ENCODE data around the gene SHISA7.
A peak's percentile ranks its signal among the peaks of the same experiment; 100 is the strongest.

Gene SHISA7

DNA sequence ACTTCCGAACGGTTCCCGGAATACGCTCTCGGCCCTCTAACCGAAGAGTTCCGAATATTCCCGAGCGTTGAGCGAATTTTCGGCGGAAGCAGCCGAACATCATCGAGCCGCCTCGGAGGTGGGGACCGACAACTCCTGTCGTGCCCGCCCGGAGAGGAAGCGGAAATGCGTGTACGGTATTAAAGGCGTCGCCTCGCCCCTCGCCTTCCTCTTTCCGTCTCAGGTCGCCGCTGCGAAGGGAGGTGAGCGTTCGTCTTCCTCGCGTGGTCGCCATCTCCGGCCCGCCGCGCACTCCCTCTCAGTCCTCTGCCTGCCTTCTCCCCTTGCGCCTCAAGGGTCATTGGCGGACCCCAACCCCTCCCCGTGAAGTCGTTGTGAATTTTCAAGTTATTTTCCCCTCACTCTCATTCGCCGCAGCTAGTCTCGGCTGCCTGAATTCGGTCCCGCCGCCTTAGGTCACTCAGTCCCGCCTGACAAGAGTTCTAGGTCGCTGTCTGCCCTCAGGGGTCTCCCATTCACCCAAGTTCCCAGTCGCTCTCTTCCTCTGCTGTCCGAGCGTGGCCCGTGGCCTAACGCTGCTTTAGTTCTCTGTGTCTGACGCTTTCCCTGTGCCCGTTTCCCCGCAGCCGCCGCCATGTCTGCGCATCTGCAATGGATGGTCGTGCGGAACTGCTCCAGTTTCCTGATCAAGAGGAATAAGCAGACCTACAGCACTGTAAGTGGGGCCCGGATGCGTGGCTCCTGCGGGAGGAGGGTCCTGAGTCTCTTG lies 57.2 kb downstream of the SHISA7 start, which contains the start of gene RPL28:
Gene RPL28, plus strand, starts transcription at position 209 of the 769 bp plus-strand sequence. Its CDS starts 426 bp downstream, at position 635.
- DNase-seq: peak; percentile 98

DNA sequence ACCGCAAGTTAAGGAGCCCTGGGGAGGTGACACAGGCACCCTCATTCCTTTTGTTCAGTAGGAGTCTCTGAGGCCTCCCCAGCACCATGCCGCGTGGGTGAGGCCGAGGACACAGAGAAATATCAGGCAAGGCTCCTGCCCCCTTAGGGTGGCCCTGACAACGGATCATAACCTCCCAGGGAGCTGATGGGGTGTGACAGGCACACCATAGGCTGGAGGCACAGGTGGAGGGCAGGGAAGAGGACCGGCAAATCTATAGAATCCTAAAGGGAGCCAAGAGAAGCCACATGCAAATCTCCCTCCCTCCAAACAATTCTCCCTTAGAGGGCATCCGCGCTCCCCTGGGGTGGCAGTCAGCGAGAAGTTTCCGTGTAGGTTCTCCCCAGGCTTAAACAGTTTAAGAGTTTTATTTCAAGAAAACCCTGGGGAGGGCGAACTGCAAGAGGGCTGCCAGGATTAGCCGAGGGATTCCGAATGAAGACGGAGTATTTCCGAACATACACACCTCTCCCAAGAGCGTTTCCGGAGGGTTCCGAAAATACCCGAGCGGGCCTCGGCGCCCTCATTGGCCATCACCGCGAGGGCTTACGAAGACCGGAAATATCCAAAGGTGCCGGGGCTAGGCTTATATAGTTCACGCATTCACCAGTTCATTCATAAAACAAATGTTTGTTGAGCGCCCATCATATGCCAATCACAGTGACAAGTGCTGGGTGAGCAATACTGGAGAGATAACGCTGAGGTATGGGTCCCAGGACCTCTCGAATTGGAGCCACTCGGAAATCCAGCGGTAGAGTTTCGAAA lies 58.0 kb downstream of the SHISA7 start:
- peak; percentile 97 for DNase-seq

DNA sequence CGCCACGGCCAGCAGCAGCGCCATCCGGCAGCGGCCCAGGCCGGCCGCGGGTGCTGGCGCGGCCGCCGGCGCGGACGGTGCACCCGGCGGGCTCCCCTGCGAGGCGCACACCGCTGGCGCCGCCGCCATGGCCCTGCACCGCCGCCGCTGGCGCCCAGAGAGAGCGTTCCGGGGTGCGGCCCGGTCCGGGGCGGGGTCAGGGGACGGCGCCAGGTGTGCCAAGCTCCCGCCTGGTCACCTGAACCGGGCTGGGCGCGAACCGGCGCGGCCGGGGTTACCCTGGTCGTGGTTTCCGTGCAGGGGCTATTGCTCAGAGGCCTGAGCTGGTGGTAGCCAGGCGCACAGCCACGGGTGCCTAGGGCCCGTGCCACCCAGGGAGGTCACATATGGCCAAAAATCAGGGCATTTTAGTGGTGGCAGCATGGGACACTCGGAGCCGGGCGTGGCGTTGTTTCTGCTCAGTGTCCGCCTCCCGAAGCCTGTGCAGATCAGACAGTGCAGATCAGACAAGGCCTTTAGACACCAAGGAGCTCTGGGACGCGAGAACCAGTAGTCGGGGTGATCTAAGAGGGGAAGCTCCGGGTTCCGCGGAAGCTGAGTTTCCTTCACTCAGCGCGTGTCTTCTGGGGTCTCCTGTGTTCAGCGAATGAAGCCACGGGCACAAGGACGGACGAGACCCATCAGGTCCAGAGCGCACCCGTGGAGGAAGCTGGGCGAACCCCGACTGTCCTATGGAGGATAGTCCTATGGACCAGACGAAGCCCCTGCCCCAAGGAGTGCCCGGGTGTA lies 58.8 kb downstream of the SHISA7 start, which contains the start of gene TMEM238:
Gene TMEM238, minus strand, starts transcription at position 162 of the 789 bp plus-strand sequence. Its CDS starts 33 bp downstream, at position 129.
- DNase-seq: no peak

GRCh38 chr19:55383279-55384130 lies 59.6 kb downstream of the SHISA7 start:
- DNase-seq: peak; percentile 75

DNA sequence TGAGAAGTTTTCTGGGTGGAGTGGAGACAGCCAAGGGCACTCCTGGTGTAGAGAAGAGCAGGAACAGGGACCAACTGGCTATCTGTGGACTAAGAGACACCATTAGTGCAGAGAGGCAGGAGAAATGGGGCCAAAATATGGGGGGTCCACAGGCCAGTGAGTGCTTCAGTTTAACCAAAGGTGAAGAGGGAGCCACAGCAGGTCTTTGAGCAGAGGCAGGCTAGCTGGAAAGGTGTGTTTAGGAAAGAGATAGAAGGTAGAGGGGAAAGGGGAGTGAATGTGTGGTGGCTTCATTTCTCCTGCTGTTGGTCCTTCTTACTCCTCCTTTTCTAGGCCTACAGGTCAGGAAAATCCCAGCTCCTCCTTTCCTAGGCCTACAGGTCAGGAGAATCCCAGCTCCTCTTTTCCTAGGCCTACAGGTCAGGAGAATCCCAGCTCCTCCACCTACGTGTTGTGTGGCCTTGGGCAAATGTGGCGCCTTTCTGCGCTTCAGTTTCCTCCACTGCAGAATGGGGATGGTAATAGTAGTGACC lies 60.5 kb downstream of the SHISA7 start:
- no peak for DNase-seq

DNA sequence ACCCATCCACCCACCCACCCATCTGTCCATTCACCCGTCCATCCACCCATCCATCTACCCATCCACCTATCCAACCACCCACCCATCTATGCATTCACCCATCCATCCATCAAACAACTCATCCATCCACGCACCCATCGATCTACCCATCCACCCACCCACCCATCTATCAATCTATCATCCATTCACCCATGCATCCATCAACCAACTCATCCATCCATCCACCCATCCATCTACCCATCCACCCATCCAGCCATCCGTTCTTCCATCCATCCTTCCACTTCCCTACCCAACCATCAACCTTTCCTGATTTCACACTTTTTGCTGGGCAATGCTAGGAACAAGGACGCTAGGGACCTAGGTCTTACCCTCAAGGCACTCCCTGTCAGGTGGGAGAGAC lies 61.1 kb downstream of the SHISA7 start:
- DNase-seq: no peak

GRCh38 chr19:55379174-55379573 lies 63.9 kb downstream of the SHISA7 start:
- DNase-seq: no peak
